Activated naive CD4-positive, alpha-beta T cell treated with anti-CD3 and anti-CD28 coated beads, Interleukin-2, amount 10 ng/mL, durations not matched to agents 7 days and 5 days (primary cell): ENCODE measurements around the gene MRPL19.

ENCODE experiments used
- CTCF ChIA-PET: fragments of 350-600 bp; sonication (Branson Sonifier 250); formaldehyde crosslinking; loops from one replicate; lab custom pipeline; 2021; ENCODE audit warnings: antibody characterized with exemption; lab: Charles Lee
- DNase-seq: peaks from one replicate; pipeline ENCODE4 v3.0.0-alpha.2; 2020
- H3K27ac Mint-ChIP-seq: one replicate; pipeline ENCODE4 v1.8.0; 2021; ENCODE audit warnings: mild to moderate bottlenecking, moderate library complexity, mixed read lengths
- H3K27me3 Mint-ChIP-seq: one replicate; pipeline ENCODE4 v1.8.0; 2021; ENCODE audit warnings: mild to moderate bottlenecking, mixed read lengths
- H3K36me3 Mint-ChIP-seq: one replicate; pipeline ENCODE4 v1.8.0; 2021; ENCODE audit warnings: mixed read lengths
- H3K4me1 Mint-ChIP-seq: one replicate; pipeline ENCODE4 v1.8.0; 2021; ENCODE audit warnings: mixed read lengths
- H3K4me3 Mint-ChIP-seq: one replicate; pipeline ENCODE4 v1.8.0; 2021; ENCODE audit warnings: mild to moderate bottlenecking, moderate library complexity, mixed read lengths
- H3K9me3 Mint-ChIP-seq: one replicate; pipeline ENCODE4 v1.8.0; 2021; ENCODE audit warnings: mixed read lengths

MRPL19 gene

DNA sequence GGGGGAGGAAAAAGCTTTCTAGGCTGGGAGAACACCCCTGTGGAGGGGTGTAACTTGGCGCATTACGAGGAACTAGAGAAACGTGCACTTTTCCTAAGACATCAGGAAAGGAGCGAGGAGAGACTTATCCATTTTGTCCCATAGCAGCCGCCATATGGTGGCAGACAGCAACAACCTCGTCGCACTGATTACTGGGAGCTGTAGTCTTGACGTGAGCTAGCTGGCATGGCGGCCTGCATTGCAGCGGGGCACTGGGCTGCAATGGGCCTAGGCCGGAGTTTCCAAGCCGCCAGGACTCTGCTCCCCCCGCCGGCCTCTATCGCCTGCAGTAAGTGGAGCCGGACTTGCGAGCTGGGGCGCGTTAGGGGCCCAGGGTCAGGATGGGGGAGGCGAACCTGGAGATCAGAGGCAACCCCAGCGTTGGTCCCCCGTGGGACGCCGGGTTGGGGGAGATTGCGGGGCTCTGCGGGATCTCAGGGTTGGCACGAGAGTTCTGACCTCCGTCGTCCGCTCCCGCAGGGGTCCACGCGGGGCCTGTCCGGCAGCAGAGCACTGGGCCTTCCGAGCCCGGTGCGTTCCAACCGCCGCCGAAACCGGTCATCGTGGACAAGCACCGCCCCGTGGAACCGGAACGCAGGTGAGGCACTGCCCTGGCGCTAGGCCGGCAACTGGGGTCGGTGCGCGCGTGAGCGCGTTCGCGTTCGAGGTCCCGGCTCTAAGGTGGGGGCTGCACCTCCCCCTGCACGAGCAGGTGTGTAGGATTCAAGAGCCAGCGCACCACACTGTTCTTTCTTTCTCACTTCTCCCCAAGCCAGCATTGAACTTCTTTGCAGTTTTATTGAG lies at the start of gene MRPL19:
MRPL19 (plus strand) TSS at position 201 of the 843 bp plus-strand sequence; CDS start at position 226, 25 bp downstream.
- peak within 1 kb of the TSS; percentile 89 for H3K27ac Mint-ChIP-seq
- peak within 1 kb of the TSS; percentile 91 for H3K4me3 Mint-ChIP-seq
- no peaks in the 10 kb centered on the region for H3K9me3 Mint-ChIP-seq
- DNase-seq: peak; percentile 82
- H3K27me3 Mint-ChIP-seq: no peaks in the 10 kb centered on the region
- H3K4me1 Mint-ChIP-seq: peaks cover 27% of the 10 kb centered on the region
- H3K36me3 Mint-ChIP-seq: peaks cover 29% of the 10 kb centered on the region
- CTCF ChIA-PET: interaction anchor here (1.0 to 2.3 kb wide), 3 partner anchors 14 to 29 kb away, joined by 3 to 7 read pairs (median 3); no protein-coding TSS in a partner anchor

DNA sequence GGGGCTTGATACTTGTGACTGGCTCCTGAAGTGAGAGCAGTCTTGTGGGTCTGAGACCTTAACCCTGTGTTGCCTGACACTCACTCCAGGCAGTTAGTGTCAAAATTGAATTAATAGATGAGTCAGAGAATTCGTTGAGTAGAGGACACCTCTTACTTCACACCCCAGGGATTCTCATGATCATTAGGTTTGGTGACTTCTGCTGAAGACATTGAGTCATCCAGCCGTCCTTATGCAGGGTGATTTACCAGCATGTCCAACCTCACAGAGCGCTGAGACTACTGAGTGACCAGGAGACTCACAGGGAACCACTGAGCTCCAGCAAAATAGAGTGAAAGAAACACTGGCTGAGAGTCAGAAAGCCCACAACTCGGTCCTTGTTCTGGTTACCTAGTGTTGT lies 49.8 kb upstream of the MRPL19 start:
- Mint-ChIP-seq H3K27me3 (no peaks in the 10 kb centered on the region), H3K4me1 (no peaks in the 10 kb centered on the region), H3K27ac (no peak overlapping the region), H3K36me3 (no peaks in the 10 kb centered on the region), H3K9me3 (no peaks in the 10 kb centered on the region), H3K4me3 (no peak overlapping the region)
- CTCF ChIA-PET: interaction anchor here (1.1 to 1.5 kb wide), 2 partner anchors 12 to 17 kb away, joined by 3 to 7 read pairs; no protein-coding TSS in a partner anchor
- no peak for DNase-seq

DNA sequence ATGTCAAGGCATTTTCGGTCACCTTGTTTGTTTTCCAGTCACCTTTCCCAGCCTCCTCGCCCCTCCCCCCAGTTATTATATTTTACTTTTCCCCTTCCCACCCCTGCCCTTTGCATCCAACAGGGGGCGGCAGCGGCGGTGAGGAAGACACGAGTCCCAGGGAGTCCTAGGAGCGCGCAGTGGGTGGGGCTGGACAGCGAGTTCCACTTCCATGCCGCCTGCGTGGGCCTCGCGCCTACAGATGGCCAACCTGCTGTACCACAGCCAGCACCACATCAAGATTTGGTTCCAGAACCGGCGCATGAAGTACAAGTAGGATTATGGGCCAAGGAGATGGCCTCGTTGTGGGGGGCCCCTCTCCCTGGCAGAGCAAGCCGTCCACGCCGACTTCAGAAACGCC lies 48.6 kb upstream of the MRPL19 start:
- no peaks in the 10 kb centered on the region for H3K36me3 Mint-ChIP-seq
- H3K4me1 Mint-ChIP-seq: no peaks in the 10 kb centered on the region
- H3K27ac Mint-ChIP-seq: no peak overlapping the region
- no peaks in the 10 kb centered on the region for H3K27me3 Mint-ChIP-seq
- DNase-seq: no peak
- CTCF ChIA-PET: interaction anchor here (1.5 kb wide), 1 partner anchor 11 kb away, joined by 7 read pairs; no protein-coding TSS in a partner anchor
- H3K4me3 Mint-ChIP-seq: no peak overlapping the region
- no peaks in the 10 kb centered on the region for H3K9me3 Mint-ChIP-seq

DNA sequence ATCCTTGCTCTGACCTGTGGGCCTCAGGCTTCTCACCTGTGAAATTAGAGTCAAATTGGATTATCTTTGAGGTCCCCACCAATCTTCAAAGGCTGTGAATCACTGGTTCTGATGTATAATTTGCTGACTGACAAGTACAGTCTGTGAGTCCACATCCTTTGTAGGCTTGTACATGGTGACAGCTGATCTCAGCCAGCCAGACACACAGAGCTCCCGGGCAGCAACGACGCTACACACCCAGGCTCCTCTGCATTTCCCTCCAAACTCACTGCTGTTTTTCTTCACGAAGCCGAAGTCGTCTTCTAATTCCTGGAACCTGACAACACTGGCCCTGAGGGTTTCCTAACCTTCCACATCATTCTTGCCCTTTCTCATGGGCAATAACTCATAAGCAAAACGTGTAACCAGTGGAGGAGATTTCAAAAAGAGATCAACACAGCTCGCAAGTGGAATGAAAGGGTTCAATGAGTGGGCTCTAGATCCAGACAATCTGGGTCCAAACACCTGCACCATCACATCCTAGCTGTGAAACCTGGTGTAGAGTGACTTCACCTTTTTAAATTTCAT lies 47.9 kb upstream of the MRPL19 start:
- no peak overlapping the region for H3K27ac Mint-ChIP-seq
- DNase-seq: no peak
- CTCF ChIA-PET: interaction anchor here (1.1 kb wide), 1 partner anchor 11 kb away, joined by 4 read pairs; no protein-coding TSS in a partner anchor
- H3K4me1 Mint-ChIP-seq: no peaks in the 10 kb centered on the region
- H3K4me3 Mint-ChIP-seq: no peak overlapping the region
- H3K9me3 Mint-ChIP-seq: no peaks in the 10 kb centered on the region
- no peaks in the 10 kb centered on the region for H3K27me3 Mint-ChIP-seq
- no peaks in the 10 kb centered on the region for H3K36me3 Mint-ChIP-seq

DNA sequence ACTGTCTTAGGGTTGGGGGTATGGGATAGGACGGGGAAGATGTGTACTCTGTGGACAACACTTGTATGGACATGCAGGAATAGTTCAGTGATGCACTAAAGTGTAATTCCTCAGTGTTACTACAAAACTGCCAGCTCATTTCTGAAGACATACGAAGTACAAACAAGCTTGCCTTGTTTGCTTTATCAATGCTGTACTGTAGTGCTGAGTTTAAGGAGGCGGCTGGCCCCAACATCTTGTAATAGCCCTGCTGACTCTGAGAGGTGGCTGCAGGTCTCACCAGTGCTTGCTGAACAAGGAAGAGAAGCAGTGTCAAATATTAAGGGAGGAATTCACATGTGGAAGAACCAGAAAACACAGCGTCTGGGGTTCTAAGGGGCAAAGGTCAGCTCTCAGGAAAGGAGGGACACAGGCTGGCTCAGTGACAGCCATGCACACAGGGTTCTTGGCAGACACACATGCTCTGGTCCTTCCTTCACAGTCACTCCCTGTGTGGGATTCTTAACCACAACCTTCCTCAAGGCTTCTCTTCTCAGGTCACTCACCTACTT lies 46.0 kb upstream of the MRPL19 start:
- Mint-ChIP-seq H3K9me3 (no peaks in the 10 kb centered on the region), H3K27ac (no peak overlapping the region), H3K27me3 (peaks cover 10% of the 10 kb centered on the region), H3K4me1 (no peaks in the 10 kb centered on the region), H3K4me3 (no peak overlapping the region), H3K36me3 (no peaks in the 10 kb centered on the region)
- DNase-seq: no peak
- CTCF ChIA-PET: no interaction called here

DNA sequence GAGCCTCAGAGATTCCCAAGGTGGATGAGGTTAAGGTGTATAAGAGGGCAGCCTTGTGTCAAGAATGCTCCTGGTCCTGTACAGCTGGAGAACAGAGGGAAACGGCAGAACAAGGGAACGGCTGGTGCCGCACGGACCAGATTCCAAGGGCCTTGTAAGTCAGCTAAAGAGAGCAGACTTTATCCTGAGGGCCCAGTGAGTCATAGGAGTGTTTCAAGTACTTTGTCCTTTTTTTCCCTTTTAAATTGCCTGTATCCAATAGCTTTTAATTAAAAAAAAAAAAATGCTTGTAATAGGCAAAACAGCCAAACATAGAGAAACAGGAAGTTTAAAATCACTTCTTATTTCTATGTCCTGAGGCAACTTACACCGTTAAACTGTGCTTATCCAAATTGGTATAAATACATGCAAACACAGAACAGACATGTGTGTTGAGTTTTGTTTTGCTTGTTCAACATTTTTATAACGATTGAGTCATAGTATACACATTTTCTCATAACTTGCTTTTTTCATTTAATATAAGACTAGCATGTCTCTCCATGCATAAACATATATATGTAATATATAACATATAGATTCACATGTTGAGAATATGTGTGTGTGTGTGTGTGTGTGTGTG lies 43.8 kb upstream of the MRPL19 start:
- Mint-ChIP-seq H3K4me1 (no peaks in the 10 kb centered on the region), H3K27me3 (peaks cover 31% of the 10 kb centered on the region), H3K4me3 (no peak overlapping the region), H3K27ac (no peak overlapping the region), H3K36me3 (no peaks in the 10 kb centered on the region), H3K9me3 (no peaks in the 10 kb centered on the region)
- DNase-seq: no peak
- CTCF ChIA-PET: no interaction called here

DNA sequence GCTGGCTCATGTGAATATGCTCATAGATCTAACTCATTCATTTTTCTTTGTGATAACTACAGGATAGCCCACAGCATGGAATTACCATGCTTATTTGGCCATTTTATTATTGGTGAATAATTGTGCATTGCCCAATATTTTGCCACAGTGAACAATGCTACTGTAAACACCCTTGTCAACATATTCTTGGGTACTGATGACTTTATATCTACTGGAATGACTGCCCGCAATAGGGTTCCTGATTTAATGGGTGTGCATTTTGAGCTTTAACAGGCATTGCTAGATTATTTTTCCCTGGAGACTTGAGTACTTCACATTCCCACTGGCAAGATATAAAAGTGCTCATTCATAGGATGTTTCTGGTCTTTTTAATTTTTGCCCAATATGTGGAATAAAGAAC lies 43.1 kb upstream of the MRPL19 start:
- Mint-ChIP-seq H3K27me3 (peaks cover 36% of the 10 kb centered on the region), H3K4me1 (no peaks in the 10 kb centered on the region), H3K9me3 (no peaks in the 10 kb centered on the region), H3K4me3 (no peak overlapping the region), H3K36me3 (no peaks in the 10 kb centered on the region), H3K27ac (no peak overlapping the region)
- DNase-seq: no peak
- CTCF ChIA-PET: no interaction called here

DNA sequence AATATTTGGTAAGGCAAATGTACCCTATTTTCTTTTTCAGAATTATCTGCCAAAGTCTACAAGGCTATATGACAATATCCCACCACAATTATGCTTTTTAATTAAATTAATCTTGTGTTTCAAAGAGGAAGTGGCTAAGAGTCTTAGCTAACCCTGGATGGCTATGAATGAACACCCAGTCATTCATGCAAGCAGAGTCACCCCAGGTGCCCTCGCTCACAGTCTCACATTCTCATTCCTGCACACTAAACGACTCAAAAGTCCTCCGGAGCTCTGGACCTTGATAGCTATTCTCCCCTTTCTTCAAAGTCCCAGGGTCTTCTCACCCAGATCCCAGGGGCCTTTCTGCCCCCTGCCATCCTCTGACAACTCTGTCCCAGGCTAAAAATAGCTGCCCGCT lies 42.1 kb upstream of the MRPL19 start:
- H3K36me3 Mint-ChIP-seq: no peaks in the 10 kb centered on the region
- CTCF ChIA-PET: interaction anchor here (0.7 kb wide), 1 partner anchor 914 kb away, joined by 3 read pairs; no protein-coding TSS in a partner anchor
- H3K4me3 Mint-ChIP-seq: no peak overlapping the region
- H3K9me3 Mint-ChIP-seq: no peaks in the 10 kb centered on the region
- DNase-seq: no peak
- no peaks in the 10 kb centered on the region for H3K4me1 Mint-ChIP-seq
- no peak overlapping the region for H3K27ac Mint-ChIP-seq
- peaks cover 46% of the 10 kb centered on the region for H3K27me3 Mint-ChIP-seq

DNA sequence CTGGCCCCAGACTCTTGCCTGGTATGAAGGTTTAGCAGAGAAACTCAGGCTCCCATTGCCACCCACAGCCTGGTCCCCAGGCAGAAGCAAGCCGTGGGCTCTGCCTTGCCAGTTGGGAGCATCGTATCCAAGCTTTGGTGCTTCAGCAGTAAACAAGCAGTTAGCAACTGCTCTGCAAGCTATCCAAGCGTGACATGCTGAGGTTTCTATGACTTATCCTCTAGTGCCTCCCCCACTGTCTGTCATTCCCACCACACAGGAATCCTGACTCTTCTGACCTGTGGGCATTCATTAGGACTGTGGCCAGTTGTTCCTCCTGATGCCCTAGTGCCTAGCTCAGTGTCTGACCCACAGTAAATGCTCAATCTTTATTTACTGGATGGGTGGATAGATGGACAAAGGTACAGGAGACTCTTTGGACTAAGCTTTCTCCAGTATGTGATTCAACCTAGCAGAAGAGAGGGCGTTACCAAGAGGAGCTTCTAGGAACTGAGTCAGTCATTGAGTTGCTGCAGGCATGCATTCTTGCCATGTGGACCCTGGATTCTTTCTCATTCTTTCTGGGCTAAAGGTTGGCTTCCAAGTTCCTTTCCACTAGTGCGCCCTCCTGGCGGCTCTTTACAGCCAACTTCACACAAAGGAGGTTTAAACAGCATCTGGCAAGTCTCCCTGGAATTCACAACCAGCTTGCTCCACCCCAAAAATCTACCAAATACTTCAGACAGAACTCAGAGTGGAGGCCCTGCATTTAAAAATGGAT lies 40.6 kb upstream of the MRPL19 start:
- Mint-ChIP-seq H3K27me3 (peaks cover 55% of the 10 kb centered on the region), H3K9me3 (no peaks in the 10 kb centered on the region), H3K4me1 (no peaks in the 10 kb centered on the region), H3K4me3 (no peak overlapping the region), H3K36me3 (no peaks in the 10 kb centered on the region), H3K27ac (no peak overlapping the region)
- CTCF ChIA-PET: interaction anchor here (1.2 kb wide), 1 partner anchor 10 kb away, joined by 3 read pairs; no protein-coding TSS in a partner anchor
- DNase-seq: no peak

DNA sequence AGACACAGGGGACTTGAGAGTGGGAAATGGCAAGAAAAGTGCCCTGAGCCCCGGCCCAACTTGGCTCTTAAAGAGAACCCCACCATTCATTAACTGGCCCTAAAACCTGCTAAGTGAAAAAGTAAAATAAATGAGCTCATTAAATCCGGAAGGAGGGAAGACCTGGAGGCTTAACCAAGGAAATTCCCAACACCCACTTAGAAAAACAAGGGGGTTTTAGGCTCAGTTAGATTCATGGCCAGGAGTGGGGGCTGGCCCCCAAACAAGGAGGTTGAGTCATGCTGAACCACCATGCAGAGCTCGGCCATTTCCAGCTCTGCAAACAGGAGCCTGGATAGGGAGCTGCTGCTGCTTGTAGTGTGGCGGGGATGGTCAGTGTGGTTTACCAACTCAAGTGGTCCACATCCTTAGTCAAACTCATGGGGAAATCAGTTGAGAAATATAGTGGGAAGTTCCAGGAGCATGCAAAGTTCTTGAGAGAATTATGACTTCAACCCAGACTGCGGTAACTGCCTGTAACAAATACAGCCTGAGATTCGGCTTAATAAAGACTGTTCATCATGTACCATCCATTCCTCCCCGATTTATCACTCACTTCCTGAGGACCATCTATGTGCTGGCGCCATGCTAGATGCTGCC lies 39.7 kb upstream of the MRPL19 start:
- H3K36me3 Mint-ChIP-seq: no peaks in the 10 kb centered on the region
- no peak for DNase-seq
- CTCF ChIA-PET: interaction anchor here (1.2 kb wide), 1 partner anchor 9 kb away, joined by 3 read pairs; no protein-coding TSS in a partner anchor
- H3K27me3 Mint-ChIP-seq: peaks cover 59% of the 10 kb centered on the region
- no peak overlapping the region for H3K27ac Mint-ChIP-seq
- H3K4me1 Mint-ChIP-seq: no peaks in the 10 kb centered on the region
- H3K9me3 Mint-ChIP-seq: no peaks in the 10 kb centered on the region
- H3K4me3 Mint-ChIP-seq: no peak overlapping the region

DNA sequence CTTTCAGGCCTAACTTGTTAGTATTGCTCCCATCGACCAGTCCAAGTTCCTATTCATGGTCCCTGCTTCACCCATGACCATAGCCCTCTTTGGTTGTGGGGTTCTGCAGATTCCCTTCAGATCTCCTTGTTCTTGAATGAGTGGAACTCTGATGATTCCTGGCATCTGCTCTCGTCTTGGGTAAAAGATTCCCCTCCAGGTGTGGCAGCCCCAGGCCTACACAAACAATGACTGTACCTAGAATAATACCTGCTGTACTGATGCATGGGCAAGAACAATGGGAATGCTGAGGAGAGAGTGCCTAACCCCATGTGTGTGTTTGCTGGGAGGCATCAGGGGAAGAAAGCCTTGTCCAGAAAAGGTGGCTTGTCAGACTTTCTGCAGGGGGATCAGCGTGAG lies 39.2 kb upstream of the MRPL19 start:
- H3K27me3 Mint-ChIP-seq: peaks cover 64% of the 10 kb centered on the region
- no peak overlapping the region for H3K4me3 Mint-ChIP-seq
- H3K9me3 Mint-ChIP-seq: no peaks in the 10 kb centered on the region
- no peaks in the 10 kb centered on the region for H3K36me3 Mint-ChIP-seq
- CTCF ChIA-PET: interaction anchor here (1.2 to 3.6 kb wide), 2 partner anchors 9 to 141 kb away, joined by 3 to 52 read pairs; no protein-coding TSS in a partner anchor
- H3K4me1 Mint-ChIP-seq: no peaks in the 10 kb centered on the region
- DNase-seq: no peak
- H3K27ac Mint-ChIP-seq: no peak overlapping the region

DNA sequence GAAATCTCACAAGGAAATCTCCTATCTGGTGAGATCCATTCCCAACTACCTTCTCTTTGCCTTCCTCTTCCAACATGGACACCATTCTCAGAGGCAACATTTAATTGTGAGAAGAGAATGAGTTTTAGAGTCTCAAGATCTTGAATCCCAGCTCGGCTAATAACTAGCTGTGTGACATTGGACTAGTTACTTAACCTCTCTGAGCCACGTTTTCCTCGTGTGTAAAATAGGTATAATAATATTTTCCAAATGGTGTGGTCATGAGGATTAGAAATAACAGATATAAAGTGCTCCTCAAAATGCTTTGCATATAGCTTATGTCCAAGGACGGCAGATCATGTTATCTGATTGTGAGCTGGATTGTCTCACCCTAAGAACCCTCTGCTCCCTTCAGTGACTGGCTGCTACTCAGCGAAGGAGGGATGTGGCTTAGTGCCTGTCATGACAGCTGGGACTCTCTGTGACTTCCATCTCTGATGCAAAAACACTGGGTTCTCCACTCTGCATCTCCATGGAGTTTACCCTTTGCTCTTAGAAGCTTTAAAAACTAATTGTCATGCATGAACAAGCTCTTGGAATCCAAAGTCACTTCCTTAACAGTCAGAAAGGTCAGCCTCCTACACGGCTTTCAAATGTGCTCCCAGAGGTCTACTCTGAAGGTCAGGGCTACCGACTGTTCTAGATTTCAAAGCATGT lies 38.4 kb upstream of the MRPL19 start:
- Mint-ChIP-seq H3K27ac (no peak overlapping the region), H3K9me3 (no peaks in the 10 kb centered on the region), H3K27me3 (peaks cover 72% of the 10 kb centered on the region), H3K4me1 (no peaks in the 10 kb centered on the region), H3K36me3 (no peaks in the 10 kb centered on the region), H3K4me3 (no peak overlapping the region)
- no peak for DNase-seq
- CTCF ChIA-PET: interaction anchor here (0.7 to 3.6 kb wide), 15 partner anchors 11 to 733 kb away, joined by 3 to 52 read pairs (median 3); no protein-coding TSS in a partner anchor
